ENCODE data around the gene NPAS4. TPM values are rescaled to one million over a fixed set of nuclear protein-coding genes. Genes with fewer than 3 reads are reported as not detected.

Gene NPAS4
- total and polyA plus RNA-seq, 2 of the 13 experiments (the other 11 are each of a cell fraction or from before 2014, with no cell fraction given), result not detected

DNA sequence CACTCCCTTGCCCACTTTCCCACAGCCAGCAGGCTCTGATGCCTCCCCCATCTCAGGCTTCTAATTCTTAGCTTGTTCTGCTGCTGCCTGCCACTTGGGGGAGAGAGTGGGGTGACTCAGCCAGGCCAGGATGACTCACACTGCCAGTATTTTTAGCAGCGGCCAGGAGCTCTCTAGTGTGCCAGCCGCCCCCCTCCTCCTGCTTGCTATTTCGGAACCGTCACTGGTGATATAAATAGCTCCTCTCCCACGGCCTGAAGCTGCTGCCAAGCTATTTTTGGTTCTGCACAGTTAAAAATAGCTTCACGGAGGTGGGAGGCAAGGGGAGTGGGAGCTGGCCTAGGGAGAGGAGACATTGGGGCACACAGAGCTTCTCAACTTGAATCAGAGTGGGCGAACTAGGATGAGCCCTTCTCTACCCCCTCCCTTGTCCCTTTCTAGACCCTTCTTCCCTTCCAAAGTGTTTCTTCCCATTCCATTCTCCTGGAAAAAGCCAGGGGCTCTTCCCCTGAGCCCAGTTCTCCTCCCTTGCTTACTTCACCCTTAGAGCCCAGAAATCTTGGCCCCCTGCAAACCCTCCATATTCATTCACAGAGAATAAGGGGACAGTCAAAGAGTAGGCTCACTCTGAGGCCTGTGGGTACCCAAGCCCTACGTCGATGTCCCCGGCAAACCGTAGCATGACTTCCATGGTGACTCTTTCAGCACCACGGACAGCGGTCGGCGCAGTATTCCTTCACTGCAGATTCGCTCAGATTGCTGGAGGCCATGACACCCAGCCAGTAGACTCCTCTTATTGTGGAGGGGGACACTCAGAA, 2.5 kb upstream of the NPAS4 start (continued):
- no peak for TF ChIP-seq SMYD3 (CRISPR knock-in tag; IDR thresholded peaks at IDR 0.05)
- TF ChIP-seq ATF1 (CRISPR knock-in tag; IDR thresholded peaks at IDR 0.05), result no peak
- TF ChIP-seq FLYWCH1 (CRISPR knock-in tag; IDR thresholded peaks at IDR 0.05), result no peak
- TF ChIP-seq CCDC6 (CRISPR knock-in tag; IDR thresholded peaks at IDR 0.05), result 0 out of 2 replicates have a peak, but pooled peaks have one; percentile 43
- peak; percentile 89; the same call in 1 of the 2 replicates for TF ChIP-seq ZNF331 (CRISPR knock-in tag; IDR thresholded peaks at IDR 0.05)
- no peak for TF ChIP-seq PHF5A (CRISPR knock-in tag; IDR thresholded peaks at IDR 0.05; ENCODE audit: low read depth, unreplicated experiment)
- no peak for TF ChIP-seq TCF7L2 (IDR thresholded peaks at IDR 0.05; ENCODE audit: low read depth, low read length)
- no peak for TF ChIP-seq ZNF20 (CRISPR knock-in tag; IDR thresholded peaks at IDR 0.05)
- TF ChIP-seq, protein P1, sequence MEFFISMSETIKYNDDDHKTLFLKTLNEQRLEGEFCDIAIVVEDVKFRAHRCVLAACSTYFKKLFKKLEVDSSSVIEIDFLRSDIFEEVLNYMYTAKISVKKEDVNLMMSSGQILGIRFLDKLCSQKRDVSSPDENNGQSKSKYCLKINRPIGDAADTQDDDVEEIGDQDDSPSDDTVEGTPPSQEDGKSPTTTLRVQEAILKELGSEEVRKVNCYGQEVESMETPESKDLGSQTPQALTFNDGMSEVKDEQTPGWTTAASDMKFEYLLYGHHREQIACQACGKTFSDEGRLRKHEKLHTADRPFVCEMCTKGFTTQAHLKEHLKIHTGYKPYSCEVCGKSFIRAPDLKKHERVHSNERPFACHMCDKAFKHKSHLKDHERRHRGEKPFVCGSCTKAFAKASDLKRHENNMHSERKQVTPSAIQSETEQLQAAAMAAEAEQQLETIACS (CRISPR knock-in tag; IDR thresholded peaks at IDR 0.05), result no peak
- TF ChIP-seq NRL (CRISPR knock-in tag; IDR thresholded peaks at IDR 0.05; ENCODE audit: borderline replicate concordance), result 0 out of 2 replicates have a peak, but pooled peaks have one; percentile 50
- no peak for TF ChIP-seq SMC3 (IDR thresholded peaks at IDR 0.05; ENCODE audit: low read length)
- peak; percentile 74 for TF ChIP-seq RARA (CRISPR knock-in tag; IDR thresholded peaks at IDR 0.05)
- TF ChIP-seq ZNF563 (CRISPR knock-in tag; IDR thresholded peaks at IDR 0.05), result peak; percentile 44; the same call in 1 of the 2 replicates
- TF ChIP-seq, protein P2, sequence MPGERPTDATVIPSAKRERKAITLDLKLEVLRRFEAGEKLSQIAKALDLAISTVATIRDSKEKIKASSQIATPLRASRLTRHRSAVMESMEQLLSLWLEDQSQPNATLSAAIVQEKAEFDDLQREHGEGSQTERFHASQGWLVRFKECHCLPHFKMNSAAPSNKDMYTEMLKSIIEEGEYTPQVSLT (CRISPR knock-in tag; IDR thresholded peaks at IDR 0.05; ENCODE audit: borderline replicate concordance, low read depth), result no peak
- TF ChIP-seq EED (CRISPR knock-in tag; IDR thresholded peaks at IDR 0.05), result peak; percentile 41; the same call in 1 of the 2 replicates
- TF ChIP-seq, protein P3, sequence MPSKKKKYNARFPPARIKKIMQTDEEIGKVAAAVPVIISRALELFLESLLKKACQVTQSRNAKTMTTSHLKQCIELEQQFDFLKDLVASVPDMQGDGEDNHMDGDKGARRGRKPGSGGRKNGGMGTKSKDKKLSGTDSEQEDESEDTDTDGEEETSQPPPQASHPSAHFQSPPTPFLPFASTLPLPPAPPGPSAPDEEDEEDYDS (CRISPR knock-in tag; IDR thresholded peaks at IDR 0.05), result no peak
- no peak for TF ChIP-seq HNRNPL (IDR thresholded peaks at IDR 0.05; ENCODE audit: low read depth, low read length)
- peak; percentile 80; the same call in 1 of the 2 replicates for TF ChIP-seq STAT5B (CRISPR knock-in tag; IDR thresholded peaks at IDR 0.05)
- TF ChIP-seq ZBTB26 (CRISPR knock-in tag; IDR thresholded peaks at IDR 0.05; ENCODE audit: borderline replicate concordance), result peak; percentile 87
- TF ChIP-seq ZNF383 (CRISPR knock-in tag; IDR thresholded peaks at IDR 0.05; ENCODE audit: borderline replicate concordance), result no peak
- TF ChIP-seq ZNF704 (CRISPR knock-in tag; IDR thresholded peaks at IDR 0.05; ENCODE audit: borderline replicate concordance), result no peak
- TF ChIP-seq CHD4 (IDR thresholded peaks at IDR 0.05; ENCODE audit: borderline replicate concordance, low read length), result no peak
- peak; percentile 68; the same call in 1 of the 2 replicates for TF ChIP-seq ZIK1 (CRISPR knock-in tag; IDR thresholded peaks at IDR 0.05; ENCODE audit: borderline replicate concordance, low read depth)
- no peak for TF ChIP-seq DPF2 (CRISPR knock-in tag; IDR thresholded peaks at IDR 0.05; ENCODE audit: borderline replicate concordance, low read depth)
- no peak for TF ChIP-seq GTF2F1 (IDR thresholded peaks at IDR 0.05; ENCODE audit: low read length)
- peak; percentile 95 for TF ChIP-seq SMAD9 (CRISPR knock-in tag; IDR thresholded peaks at IDR 0.05)
- TF ChIP-seq ZFP41 (CRISPR knock-in tag; IDR thresholded peaks at IDR 0.05; ENCODE audit: borderline replicate concordance), result no peak

All from HepG2 (cell line).